ENCODE data around the gene ZNF431.
"Not testable (repeated sequence)": the region's sequence is repeated elsewhere in the genome, so short reads cannot be mapped to it uniquely, and the experiment has no call there.

ZNF431 gene

DNA sequence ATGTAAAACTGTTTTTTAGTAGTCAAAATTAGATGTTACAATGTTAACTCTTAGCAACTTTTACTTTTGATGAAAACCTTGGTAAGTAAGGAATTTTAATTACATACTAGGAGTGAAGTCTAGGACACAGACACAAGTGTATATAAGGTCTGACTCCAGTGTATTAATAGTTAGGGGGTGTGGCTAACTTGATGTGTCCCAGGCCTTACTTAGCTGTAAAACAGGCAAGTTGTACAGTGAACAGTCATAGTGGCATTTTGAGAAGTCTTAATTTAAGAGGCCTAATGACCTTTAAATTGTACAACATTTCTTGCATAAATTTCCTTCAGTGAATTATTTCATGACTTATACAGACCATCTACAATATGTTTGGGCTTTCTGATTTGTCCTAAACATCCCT is 6.8 kb downstream of the ZNF431 start:
- DNase-seq: no peak

DNA sequence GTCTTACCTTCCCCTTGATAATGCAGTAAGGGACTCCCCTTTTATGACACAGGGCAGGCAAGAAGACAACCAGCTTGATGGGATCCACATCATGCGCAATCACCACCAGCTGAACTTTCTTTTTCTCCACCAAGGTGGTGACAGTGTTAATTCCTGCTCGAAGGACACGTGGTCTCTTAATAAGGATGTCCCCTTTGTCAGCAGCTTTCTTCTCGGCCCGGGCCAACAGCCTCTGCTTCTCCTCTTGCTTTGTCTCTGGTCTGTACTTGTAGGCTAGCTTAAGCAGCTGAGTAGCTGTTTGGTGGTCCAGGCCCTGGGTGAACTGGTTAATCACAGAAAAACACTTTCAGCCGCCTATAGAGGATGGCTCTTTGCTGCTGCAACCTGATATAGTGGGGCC is 8.0 kb downstream of the ZNF431 start:
- DNase-seq: no peak

DNA sequence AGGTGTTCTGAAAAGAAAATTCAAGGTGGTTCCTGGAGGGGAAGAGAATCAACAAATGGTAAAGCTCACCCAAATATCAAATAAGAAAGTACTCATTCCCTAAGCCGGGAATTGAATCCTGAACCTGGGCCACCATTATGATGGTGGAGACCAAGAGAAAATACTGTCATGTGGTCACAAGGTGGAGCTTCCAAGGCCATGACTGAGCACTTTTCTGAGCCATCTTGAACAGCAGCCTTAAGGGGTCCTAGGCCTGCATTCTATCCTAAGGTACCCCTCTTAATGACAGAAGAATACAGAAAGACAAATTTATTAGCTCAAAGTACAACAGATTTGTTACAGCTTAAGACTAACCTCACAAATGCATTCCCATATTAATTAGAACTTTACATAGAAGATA is 9.6 kb downstream of the ZNF431 start:
- no peak for DNase-seq

GRCh38 chr19:21158523-21159135 is 16.8 kb downstream of the ZNF431 start:
- no peak for DNase-seq

DNA sequence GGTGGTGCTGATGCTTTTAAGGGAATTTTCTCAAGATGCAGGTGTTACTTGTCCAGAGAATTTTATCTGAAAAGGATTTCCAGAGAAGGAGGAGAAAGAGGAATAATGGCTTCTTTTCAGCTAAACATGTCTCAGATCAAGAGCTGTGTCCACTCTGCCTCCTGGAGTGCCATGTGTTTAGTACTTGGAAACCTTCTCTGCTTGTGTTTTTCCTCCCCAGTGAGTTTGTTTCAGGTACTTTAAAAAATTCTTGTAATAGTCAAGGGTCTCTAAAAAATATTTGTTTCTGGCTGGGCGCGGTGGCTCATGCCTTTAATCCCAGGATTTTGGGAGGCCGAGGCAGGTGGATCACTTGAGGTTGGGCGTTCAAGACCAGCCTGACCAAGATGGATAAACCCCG is 22.7 kb downstream of the ZNF431 start:
- DNase-seq: no peak

DNA sequence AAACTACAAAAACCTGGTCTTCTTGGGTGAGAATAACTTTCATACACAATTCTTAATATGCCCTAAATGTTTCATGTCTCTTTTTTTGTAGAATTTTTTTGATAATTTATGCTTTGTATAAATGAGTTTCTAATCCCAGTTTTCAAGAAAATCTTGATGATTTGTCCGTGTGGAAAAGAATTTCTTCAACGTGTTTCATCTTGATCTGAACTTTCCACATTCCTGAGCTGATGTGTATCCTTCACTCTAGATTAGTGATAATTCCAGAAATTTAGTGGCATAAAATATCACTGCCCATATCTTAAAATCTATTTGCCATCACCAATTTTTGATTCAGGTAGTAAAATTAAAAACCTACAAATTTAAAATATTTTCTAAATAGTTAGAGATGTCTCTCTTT is 24.6 kb downstream of the ZNF431 start:
- DNase-seq: no peak

DNA sequence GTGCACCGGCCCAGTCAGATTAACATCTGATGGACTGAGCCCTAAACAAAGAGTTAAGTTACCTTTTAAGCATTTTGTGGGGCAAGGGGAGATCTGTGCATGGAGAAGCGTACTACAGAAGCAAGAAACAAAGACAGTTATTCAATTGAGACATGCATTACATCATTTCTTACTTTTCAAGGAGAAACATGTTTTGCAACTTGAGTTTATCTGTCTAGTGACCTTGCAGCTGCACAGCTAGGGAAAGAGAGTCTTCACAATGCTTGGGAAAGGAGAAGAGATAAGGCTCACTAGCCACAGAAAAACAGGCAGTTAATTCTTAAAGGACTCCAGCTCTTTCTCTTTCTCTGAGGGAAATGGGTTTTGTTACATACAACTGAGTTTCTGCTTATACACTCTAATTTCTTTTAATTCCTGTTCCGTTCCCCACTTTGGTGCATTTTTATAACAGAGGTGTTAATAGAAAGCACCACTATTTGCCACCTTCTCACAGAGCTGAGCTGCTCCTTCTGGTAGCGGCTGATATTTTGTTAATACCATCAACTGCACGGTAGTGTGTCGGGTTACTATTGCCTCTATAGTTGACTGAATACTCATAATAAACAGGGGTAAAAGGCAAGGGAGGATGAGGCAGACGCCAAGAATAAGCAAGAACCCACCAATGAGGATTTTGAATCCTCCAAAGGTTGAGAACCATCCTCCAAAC is 55.9 kb downstream of the ZNF431 start:
- no peak for DNase-seq

DNA sequence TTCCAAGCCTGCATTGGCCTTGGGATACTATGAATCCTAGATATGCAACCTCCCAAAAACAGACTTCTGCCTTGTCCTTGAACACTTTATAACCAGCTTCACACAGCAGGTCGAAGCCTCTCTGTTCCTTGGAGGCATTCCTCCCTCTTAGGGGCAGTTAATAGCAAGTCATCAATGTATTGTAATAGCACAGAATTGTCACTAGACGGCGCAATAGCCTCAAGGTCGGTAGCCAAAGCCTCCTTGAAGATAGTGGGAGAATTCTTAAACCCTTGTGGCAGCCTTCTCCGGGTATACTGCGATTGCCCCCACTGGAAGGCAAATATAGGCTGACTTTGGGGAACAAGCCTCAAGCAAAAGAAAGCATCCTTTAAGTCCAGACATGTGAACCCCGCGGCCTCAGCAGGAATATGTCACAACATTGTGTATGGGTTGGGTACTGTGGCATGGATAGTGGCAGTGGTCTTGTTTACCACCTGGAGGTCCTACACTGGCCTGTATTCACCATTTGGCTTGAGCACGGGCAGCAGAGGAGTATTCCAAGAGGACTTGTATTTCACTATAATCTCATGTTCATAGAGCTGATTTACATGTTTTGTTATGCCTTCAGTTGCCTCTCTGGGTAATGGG is 61.1 kb downstream of the ZNF431 start:
- DNase-seq: peak; percentile 7 to 8

GRCh38 chr19:21210037-21210621 is 68.3 kb downstream of the ZNF431 start:
- DNase-seq: no peak

DNA sequence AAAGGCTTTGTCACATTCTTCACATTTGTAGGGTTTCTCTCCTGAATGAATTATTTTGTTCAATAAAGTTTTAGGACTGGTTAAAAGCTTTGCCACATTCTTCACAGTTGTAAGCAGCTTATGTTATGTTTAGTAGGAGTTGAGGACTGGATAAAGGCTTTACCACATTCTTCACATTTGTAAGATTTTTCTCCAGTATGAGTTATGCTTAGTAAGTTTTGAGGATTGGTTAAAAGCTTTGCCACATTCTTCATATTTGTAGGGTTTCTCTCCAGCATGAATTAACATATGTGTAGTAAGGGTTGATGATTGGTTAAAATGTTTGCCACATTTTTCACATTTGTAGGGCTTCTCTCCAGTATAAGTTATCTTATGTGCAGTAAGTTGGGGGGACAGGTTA is 79.9 kb downstream of the ZNF431 start:
- no peak for DNase-seq

GRCh38 chr19:21229938-21230337 is 88.1 kb downstream of the ZNF431 start:
- not testable (repeated sequence) for DNase-seq

DNA sequence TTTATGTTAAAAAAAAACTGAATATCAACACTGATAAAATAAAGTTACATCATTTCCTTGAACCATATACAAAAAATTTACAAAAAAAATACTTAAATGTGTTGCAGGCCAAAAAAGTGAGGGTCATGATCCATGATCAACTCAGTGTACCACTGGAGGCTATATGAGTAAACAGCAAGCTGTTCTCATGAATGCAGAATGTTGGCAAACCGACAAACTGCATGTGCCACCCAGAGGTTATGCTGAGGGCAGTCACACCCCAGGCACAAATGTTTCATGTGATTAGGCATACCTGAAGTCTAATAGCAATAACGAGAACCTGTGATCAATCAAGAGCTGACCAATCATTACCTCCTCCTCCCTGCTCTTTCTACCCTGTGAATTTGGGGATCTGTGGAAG is 91.9 kb downstream of the ZNF431 start:
- no peak for DNase-seq

- DNase-seq: not testable (repeated sequence)
These were observed 94.9 kb downstream of the ZNF431 start for GRCh38 chr19:21236751-21237150.

DNA sequence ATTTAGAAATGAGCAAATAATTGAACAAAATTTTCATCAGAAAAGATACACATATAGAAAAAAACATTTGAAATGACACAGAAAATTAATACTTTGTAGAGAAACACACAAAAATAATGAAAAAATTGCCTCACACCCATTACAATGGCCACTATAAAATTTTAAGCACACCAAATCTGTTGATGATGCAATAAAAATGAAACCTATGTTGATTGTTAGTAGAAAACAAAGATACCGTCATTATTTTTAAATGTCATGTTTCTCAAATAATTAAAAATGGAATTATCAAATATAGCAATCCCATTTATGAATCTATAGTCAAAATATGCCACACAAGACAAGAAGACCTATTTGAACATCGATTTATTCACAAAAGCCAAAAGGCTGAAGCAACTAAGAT is 96.8 kb downstream of the ZNF431 start:
- no peak for DNase-seq

All from stimulated activated CD4-positive, alpha-beta T cell treated with anti-CD3 and anti-CD28 coated beads, Interleukin-2, amount 100 ng/mL, for 48 hours (primary cell).